GM23338 (cell line): ENCODE data around the gene EFNB2. TPM values are rescaled to one million over a fixed set of nuclear protein-coding genes. Genes with fewer than 3 reads are reported as not detected.

Experiments
- ATAC-seq: fragments of 200-7000 bp; cut with Tn5 transposase; 3 replicates; pipeline ENCODE4 v1.9.1; 2020
- DNase-seq: peaks from one replicate; pipeline ENCODE4 v3.0.0-alpha.2; 2015; ENCODE audit warnings: low spot score
- H2AFZ ChIP-seq: fragments of 200-600 bp; sonication (generic); 2 replicates; pipeline ENCODE4 v1.8.0; 2016; ENCODE audit warnings: antibody characterized with exemption, mild to moderate bottlenecking, moderate library complexity
- H3F3A ChIP-seq: fragments of 200-600 bp; sonication (generic); replicated peaks from 2 replicates; pipeline ENCODE4 v1.8.0; 2017; ENCODE audit warnings: antibody characterized with exemption, mixed run types, low read depth
- H3K27ac ChIP-seq: fragments of 200-600 bp; sonication (generic); 2 replicates; pipeline ENCODE4 v1.6.1; 2016; ENCODE audit warnings: low read depth
- H3K27me3 ChIP-seq: fragments of 200-600 bp; sonication (generic); 2 replicates; pipeline ENCODE4 v1.8.0; 2016; ENCODE audit warnings: mild to moderate bottlenecking, mixed run types, moderate library complexity; ENCODE audit not compliant: insufficient read depth
- H3K36me3 ChIP-seq: fragments of 200-600 bp; sonication (generic); 2 replicates; pipeline ENCODE4 v1.8.0; 2016; ENCODE audit warnings: mild to moderate bottlenecking; ENCODE audit not compliant: insufficient read depth
- H3K4me1 ChIP-seq: fragments of 200-600 bp; sonication (generic); 2 replicates; pipeline ENCODE4 v1.8.0; 2016; ENCODE audit warnings: mild to moderate bottlenecking, moderate library complexity; ENCODE audit not compliant: insufficient read depth
- H3K4me2 ChIP-seq: fragments of 200-600 bp; sonication (generic); 2 replicates; pipeline ENCODE4 v1.7.1; 2017; ENCODE audit warnings: mixed run types
- H3K4me3 ChIP-seq: fragments of 200-600 bp; sonication (generic); 2 replicates; pipeline ENCODE4 v1.6.1; 2016; ENCODE audit warnings: mixed run types
- H3K79me2 ChIP-seq: fragments of 200-600 bp; sonication (generic); replicated peaks from 2 replicates; pipeline ENCODE4 v1.8.0; 2017; ENCODE audit warnings: mild to moderate bottlenecking; ENCODE audit not compliant: insufficient read depth
- H3K9me2 ChIP-seq: fragments of 200-600 bp; sonication (generic); 2 replicates; pipeline ENCODE4 v1.8.0; 2017; ENCODE audit not compliant: insufficient read depth
- H4K20me1 ChIP-seq: fragments of 200-600 bp; sonication (generic); replicated peaks from 2 replicates; pipeline ENCODE4 v1.8.0; 2017; ENCODE audit warnings: mild to moderate bottlenecking; ENCODE audit not compliant: insufficient read depth
- H3K27ac Mint-ChIP-seq: 2 replicates; pipeline ENCODE4 v1.8.0; 2020; ENCODE audit warnings: inconsistent platforms, mild to moderate bottlenecking, moderate library complexity, mixed read lengths
- H3K27me3 Mint-ChIP-seq: 3 replicates; pipeline ENCODE4 v1.8.0; 2022; ENCODE audit warnings: low read depth, mild to moderate bottlenecking, moderate library complexity, mixed read lengths, inconsistent platforms; ENCODE audit not compliant: insufficient read depth, poor library complexity
- H3K36me3 Mint-ChIP-seq: 3 replicates; pipeline ENCODE4 v1.8.0; 2021; ENCODE audit warnings: low read depth, mild to moderate bottlenecking, inconsistent platforms, moderate library complexity, mixed read lengths
- H3K4me1 Mint-ChIP-seq: 3 replicates; pipeline ENCODE4 v1.8.0; 2020; ENCODE audit warnings: mild to moderate bottlenecking, inconsistent platforms, mixed read lengths
- H3K4me3 Mint-ChIP-seq: 3 replicates; pipeline ENCODE4 v1.8.0; 2021; ENCODE audit warnings: moderate library complexity, mild to moderate bottlenecking, inconsistent platforms, mixed read lengths
- H3K9me3 Mint-ChIP-seq: 3 replicates; pipeline ENCODE4 v1.8.0; 2020; ENCODE audit warnings: moderate library complexity, mild to moderate bottlenecking, inconsistent platforms, mixed read lengths
- CREB1 ChIP-seq: fragments of 250-450 bp; sonication (Bioruptor Pico); IDR thresholded peaks from 2 replicates; pipeline ENCODE4 v1.5.0; 2020; ENCODE audit warnings: low read depth, mild to moderate bottlenecking, moderate library complexity
- EZH2 ChIP-seq: fragments of 200-600 bp; sonication (generic); IDR thresholded peaks from one replicate; pipeline ENCODE4 v1.8.0; 2017; ENCODE audit warnings: antibody characterized with exemption, mild to moderate bottlenecking, low read depth; ENCODE audit not compliant: unreplicated experiment
- JUNB ChIP-seq: IDR thresholded peaks from one replicate; pipeline ENCODE4 v1.6.1; 2016; ENCODE audit warnings: antibody characterized with exemption; ENCODE audit not compliant: unreplicated experiment
- NANOG ChIP-seq: IDR thresholded peaks from 2 replicates; pipeline ENCODE4 v1.6.1; 2016; ENCODE audit warnings: antibody characterized with exemption, borderline replicate concordance
- POLR2AphosphoS5 ChIP-seq: IDR thresholded peaks from 2 replicates; pipeline ENCODE4 v1.6.1; 2016; ENCODE audit warnings: antibody characterized with exemption, low read depth
- REST ChIP-seq: IDR thresholded peaks from one replicate; pipeline ENCODE4 v1.6.1; 2018; ENCODE audit warnings: antibody characterized with exemption; ENCODE audit not compliant: unreplicated experiment
- STAT1 ChIP-seq: IDR thresholded peaks from one replicate; pipeline ENCODE4 v1.6.1; 2016; ENCODE audit warnings: antibody characterized with exemption; ENCODE audit not compliant: unreplicated experiment
- ZNF114 ChIP-seq: fragments of 250-450 bp; sonication (Bioruptor Pico); IDR thresholded peaks from 2 replicates; pipeline ENCODE4 v1.5.0; 2020; ENCODE audit warnings: mild to moderate bottlenecking, moderate library complexity
- ZNF331 ChIP-seq: fragments of 250-450 bp; sonication (Bioruptor Pico); IDR thresholded peaks from 2 replicates; pipeline ENCODE4 v1.5.0; 2020; ENCODE audit warnings: low read depth, mild to moderate bottlenecking, moderate library complexity
- polyA plus RNA-seq: library from polyadenylated mRNA; unstranded; fragments of >200 nt; fragmentation: Nextera tagmentation; extraction: Ambion mirVana; gene quantifications from 2 replicates; pipeline ENCODE4 v1.2.1, GENCODE V29; 2016
- total RNA-seq: library from RNA; depleted of rRNA; stranded (reverse); fragments of >200 nt; shearing (Covaris generic); gene quantifications from 2 replicates; pipeline ENCODE4 v1.2.3, GENCODE V29; 2014
- TF ChIP-seq, protein P1 (sequence below): IDR thresholded peaks from 2 replicates; pipeline ENCODE4 v1.6.1; 2016; ENCODE audit warnings: antibody characterized with exemption
- TF ChIP-seq, protein P2 (sequence below): fragments of 250-450 bp; sonication (Bioruptor Pico); IDR thresholded peaks from 2 replicates; pipeline ENCODE4 v1.5.0; 2020; ENCODE audit warnings: mild to moderate bottlenecking, moderate library complexity

EFNB2 gene
- total and polyA plus RNA-seq, 2 experiments from 2014 or later = 5.7 to 10.9 TPM

GRCh38 chr13:106486287-106486686, 49.2 kb downstream of the EFNB2 start:
- no peaks in the 10 kb centered on the region for H3K27me3 ChIP-seq
- TF ChIP-seq EZH2 (no peak), STAT1 (no peak), POLR2AphosphoS5 (no peak), ZNF114 (CRISPR knock-in tag) (no peak), JUNB (no peak), NANOG (no peak), ZNF331 (no peak), CREB1 (no peak), REST (no peak)
- TF ChIP-seq, protein P1, sequence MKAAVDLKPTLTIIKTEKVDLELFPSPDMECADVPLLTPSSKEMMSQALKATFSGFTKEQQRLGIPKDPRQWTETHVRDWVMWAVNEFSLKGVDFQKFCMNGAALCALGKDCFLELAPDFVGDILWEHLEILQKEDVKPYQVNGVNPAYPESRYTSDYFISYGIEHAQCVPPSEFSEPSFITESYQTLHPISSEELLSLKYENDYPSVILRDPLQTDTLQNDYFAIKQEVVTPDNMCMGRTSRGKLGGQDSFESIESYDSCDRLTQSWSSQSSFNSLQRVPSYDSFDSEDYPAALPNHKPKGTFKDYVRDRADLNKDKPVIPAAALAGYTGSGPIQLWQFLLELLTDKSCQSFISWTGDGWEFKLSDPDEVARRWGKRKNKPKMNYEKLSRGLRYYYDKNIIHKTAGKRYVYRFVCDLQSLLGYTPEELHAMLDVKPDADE = no peak
- TF ChIP-seq, protein P2, sequence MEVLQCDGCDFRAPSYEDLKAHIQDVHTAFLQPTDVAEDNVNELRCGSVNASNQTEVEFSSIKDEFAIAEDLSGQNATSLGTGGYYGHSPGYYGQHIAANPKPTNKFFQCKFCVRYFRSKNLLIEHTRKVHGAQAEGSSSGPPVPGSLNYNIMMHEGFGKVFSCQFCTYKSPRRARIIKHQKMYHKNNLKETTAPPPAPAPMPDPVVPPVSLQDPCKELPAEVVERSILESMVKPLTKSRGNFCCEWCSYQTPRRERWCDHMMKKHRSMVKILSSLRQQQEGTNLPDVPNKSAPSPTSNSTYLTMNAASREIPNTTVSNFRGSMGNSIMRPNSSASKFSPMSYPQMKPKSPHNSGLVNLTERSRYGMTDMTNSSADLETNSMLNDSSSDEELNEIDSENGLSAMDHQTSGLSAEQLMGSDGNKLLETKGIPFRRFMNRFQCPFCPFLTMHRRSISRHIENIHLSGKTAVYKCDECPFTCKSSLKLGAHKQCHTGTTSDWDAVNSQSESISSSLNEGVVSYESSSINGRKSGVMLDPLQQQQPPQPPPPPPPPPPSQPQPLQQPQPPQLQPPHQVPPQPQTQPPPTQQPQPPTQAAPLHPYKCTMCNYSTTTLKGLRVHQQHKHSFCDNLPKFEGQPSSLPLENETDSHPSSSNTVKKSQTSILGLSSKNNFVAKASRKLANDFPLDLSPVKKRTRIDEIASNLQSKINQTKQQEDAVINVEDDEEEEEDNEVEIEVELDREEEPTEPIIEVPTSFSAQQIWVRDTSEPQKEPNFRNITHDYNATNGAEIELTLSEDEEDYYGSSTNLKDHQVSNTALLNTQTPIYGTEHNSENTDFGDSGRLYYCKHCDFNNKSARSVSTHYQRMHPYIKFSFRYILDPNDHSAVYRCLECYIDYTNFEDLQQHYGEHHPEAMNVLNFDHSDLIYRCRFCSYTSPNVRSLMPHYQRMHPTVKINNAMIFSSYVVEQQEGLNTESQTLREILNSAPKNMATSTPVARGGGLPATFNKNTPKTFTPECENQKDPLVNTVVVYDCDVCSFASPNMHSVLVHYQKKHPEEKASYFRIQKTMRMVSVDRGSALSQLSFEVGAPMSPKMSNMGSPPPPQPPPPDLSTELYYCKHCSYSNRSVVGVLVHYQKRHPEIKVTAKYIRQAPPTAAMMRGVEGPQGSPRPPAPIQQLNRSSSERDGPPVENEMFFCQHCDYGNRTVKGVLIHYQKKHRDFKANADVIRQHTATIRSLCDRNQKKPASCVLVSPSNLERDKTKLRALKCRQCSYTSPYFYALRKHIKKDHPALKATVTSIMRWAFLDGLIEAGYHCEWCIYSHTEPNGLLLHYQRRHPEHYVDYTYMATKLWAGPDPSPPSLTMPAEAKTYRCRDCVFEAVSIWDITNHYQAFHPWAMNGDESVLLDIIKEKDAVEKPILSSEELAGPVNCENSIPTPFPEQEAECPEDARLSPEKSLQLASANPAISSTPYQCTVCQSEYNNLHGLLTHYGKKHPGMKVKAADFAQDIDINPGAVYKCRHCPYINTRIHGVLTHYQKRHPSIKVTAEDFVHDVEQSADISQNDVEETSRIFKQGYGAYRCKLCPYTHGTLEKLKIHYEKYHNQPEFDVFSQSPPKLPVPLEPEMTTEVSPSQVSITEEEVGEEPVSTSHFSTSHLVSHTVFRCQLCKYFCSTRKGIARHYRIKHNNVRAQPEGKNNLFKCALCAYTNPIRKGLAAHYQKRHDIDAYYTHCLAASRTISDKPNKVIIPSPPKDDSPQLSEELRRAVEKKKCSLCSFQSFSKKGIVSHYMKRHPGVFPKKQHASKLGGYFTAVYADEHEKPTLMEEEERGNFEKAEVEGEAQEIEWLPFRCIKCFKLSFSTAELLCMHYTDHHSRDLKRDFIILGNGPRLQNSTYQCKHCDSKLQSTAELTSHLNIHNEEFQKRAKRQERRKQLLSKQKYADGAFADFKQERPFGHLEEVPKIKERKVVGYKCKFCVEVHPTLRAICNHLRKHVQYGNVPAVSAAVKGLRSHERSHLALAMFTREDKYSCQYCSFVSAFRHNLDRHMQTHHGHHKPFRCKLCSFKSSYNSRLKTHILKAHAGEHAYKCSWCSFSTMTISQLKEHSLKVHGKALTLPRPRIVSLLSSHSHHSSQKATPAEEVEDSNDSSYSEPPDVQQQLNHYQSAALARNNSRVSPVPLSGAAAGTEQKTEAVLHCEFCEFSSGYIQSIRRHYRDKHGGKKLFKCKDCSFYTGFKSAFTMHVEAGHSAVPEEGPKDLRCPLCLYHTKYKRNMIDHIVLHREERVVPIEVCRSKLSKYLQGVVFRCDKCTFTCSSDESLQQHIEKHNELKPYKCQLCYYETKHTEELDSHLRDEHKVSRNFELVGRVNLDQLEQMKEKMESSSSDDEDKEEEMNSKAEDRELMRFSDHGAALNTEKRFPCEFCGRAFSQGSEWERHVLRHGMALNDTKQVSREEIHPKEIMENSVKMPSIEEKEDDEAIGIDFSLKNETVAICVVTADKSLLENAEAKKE (CRISPR knock-in tag) = no peak
- no peaks in the 10 kb centered on the region for H3F3A ChIP-seq
- Mint-ChIP-seq H3K4me1 (peaks cover 28% of the 10 kb centered on the region), H3K27me3 (peaks cover 4% of the 10 kb centered on the region), H3K27ac (no peak overlapping the region), H3K4me3 (no peak overlapping the region), H3K9me3 (no peaks in the 10 kb centered on the region), H3K36me3 (no peaks in the 10 kb centered on the region)
- no peak overlapping the region for H3K4me2 ChIP-seq
- peaks cover 6% of the 10 kb centered on the region; the same call in 1 of the 2 replicates for H3K4me1 ChIP-seq
- H2AFZ ChIP-seq = no peak overlapping the region
- DNase-seq (no peak), ATAC-seq (no peak)
- no peaks in the 10 kb centered on the region for H3K79me2 ChIP-seq
- no peaks in the 10 kb centered on the region for H4K20me1 ChIP-seq
- H3K27ac ChIP-seq = no peak overlapping the region
- no peaks in the 10 kb centered on the region for H3K36me3 ChIP-seq
- no peak overlapping the region for H3K4me3 ChIP-seq
- H3K9me2 ChIP-seq = no peaks in the 10 kb centered on the region; the same call in 1 of the 2 replicates
